Endodermal cell (in vitro differentiated cells): ENCODE data around the gene IPO11. TPM values are rescaled to one million over a fixed set of nuclear protein-coding genes. Genes with fewer than 3 reads are reported as not detected.

Source experiments
- DNase-seq: peaks from one replicate; pipeline ENCODE4 v3.0.0-alpha.2; 2017
- H3K27ac ChIP-seq: 2 replicates; pipeline ENCODE4 v1.5.1; 2013; ENCODE audit warnings: mild to moderate bottlenecking, low read depth, low read length, moderate library complexity
- H3K27me3 ChIP-seq: 2 replicates; pipeline ENCODE4 v1.6.1; 2013; ENCODE audit warnings: mild to moderate bottlenecking, low read length, moderate library complexity; ENCODE audit not compliant: insufficient read depth, control insufficient read depth, poor library complexity, severe bottlenecking
- H3K36me3 ChIP-seq: 2 replicates; pipeline ENCODE4 v1.7.0; 2013; ENCODE audit warnings: mild to moderate bottlenecking, low read length, moderate library complexity; ENCODE audit not compliant: control insufficient read depth, insufficient read depth
- H3K4me1 ChIP-seq: one replicate; pipeline ENCODE4 v1.7.0; 2013; ENCODE audit warnings: low read length; ENCODE audit not compliant: control insufficient read depth, insufficient read depth
- H3K4me3 ChIP-seq: 2 replicates; pipeline ENCODE4 v1.5.1; 2013; ENCODE audit warnings: mild to moderate bottlenecking, low read length, moderate library complexity
- H3K9ac ChIP-seq: 2 replicates; pipeline ENCODE4 v1.6.1; 2013; ENCODE audit warnings: mild to moderate bottlenecking, low read length, moderate library complexity; ENCODE audit not compliant: poor library complexity, severe bottlenecking; ENCODE audit errors: extremely low read depth
- H3K9me3 ChIP-seq: 2 replicates; pipeline ENCODE4 v1.6.1; 2013; ENCODE audit warnings: mild to moderate bottlenecking, low read length, moderate library complexity; ENCODE audit not compliant: control insufficient read depth
- H3K27ac Mint-ChIP-seq: 2 replicates; pipeline ENCODE4 v1.8.0; 2020; ENCODE audit warnings: mixed read lengths
- H3K27me3 Mint-ChIP-seq: 2 replicates; pipeline ENCODE4 v1.8.0; 2021; ENCODE audit warnings: mild to moderate bottlenecking, mixed read lengths; ENCODE audit not compliant: insufficient read depth
- H3K36me3 Mint-ChIP-seq: 2 replicates; pipeline ENCODE4 v1.8.0; 2020; ENCODE audit warnings: low read depth, mixed read lengths
- H3K4me1 Mint-ChIP-seq: 2 replicates; pipeline ENCODE4 v1.8.0; 2020; ENCODE audit warnings: mixed read lengths
- H3K4me3 Mint-ChIP-seq: 2 replicates; pipeline ENCODE4 v1.8.0; 2020; ENCODE audit warnings: mild to moderate bottlenecking, moderate library complexity, mixed read lengths
- H3K9me3 Mint-ChIP-seq: 2 replicates; pipeline ENCODE4 v1.8.0; 2020; ENCODE audit warnings: mild to moderate bottlenecking, mixed read lengths
- WGBS, 2 experiments: methylation state at CpG; one replicate each; pipeline versions ENCODE4 v1.1.5 to v1.1.7; 2013; ENCODE audit warnings: missing lambda C conversion rate in 2 of 2, mixed read lengths in 1 of 2; ENCODE audit not compliant: insufficient coverage in 1 of 2, insufficient read length in 1 of 2; 5-methylcytosine and 5-hydroxymethylcytosine counted together
- total RNA-seq, 2 donors: library from RNA; stranded (reverse); fragmentation: NEBNext Ultra II Directional in 1 of 2; extraction: Animal tissue kit (Norgen Biotek cat#: 25700) in 1 of 2; gene quantifications; 2 replicates in 1 of 2; 3 replicates in 1 of 2; pipeline ENCODE4 v1.2.1, GENCODE V29; 2021
- TF ChIP-seq, protein P1 (sequence below): fragments of 200-600 bp; sonication (generic); conservative IDR thresholded peaks from 2 replicates; pipeline ENCODE4 v1.5.0; 2021; ENCODE audit warnings: antibody characterized with exemption, mild to moderate bottlenecking

IPO11 gene
- total RNA-seq, 2 donors from 2014 or later: 51.6 to 55.8 TPM

DNA sequence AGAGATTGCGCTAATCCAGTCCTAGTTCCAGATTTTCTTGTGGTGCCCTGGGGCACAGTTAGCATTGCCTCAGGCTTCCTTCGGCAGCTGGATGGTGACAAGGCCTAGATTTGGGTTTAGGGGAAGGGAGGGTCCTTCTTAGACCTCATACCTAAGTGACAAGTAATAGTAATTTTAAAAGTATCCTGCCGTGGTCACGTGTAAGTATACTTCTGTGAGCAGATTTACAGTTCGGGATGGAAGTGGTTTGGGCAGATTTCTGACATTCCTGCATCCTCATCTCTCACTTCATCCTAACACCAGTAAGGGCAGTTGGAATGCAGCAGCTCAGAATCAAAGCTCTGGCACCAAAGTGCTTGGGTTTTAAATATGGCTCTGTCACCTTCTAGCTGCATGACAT is 237.6 kb downstream of the IPO11 start:
- H3K27ac ChIP-seq: no peak overlapping the region
- peaks cover 7% of the 10 kb centered on the region for H3K9me3 ChIP-seq
- Mint-ChIP-seq H3K4me1 (peaks cover 14% of the 10 kb centered on the region), H3K4me3 (no peak overlapping the region), H3K9me3 (peaks cover 4% of the 10 kb centered on the region), H3K27ac (peak overlapping the region; percentile 70), H3K27me3 (no peaks in the 10 kb centered on the region), H3K36me3 (peaks cover 2% of the 10 kb centered on the region)
- peak; percentile 71 for DNase-seq
- no peak overlapping the region for H3K4me3 ChIP-seq
- H3K9ac ChIP-seq: no peak overlapping the region
- TF ChIP-seq, protein P1, sequence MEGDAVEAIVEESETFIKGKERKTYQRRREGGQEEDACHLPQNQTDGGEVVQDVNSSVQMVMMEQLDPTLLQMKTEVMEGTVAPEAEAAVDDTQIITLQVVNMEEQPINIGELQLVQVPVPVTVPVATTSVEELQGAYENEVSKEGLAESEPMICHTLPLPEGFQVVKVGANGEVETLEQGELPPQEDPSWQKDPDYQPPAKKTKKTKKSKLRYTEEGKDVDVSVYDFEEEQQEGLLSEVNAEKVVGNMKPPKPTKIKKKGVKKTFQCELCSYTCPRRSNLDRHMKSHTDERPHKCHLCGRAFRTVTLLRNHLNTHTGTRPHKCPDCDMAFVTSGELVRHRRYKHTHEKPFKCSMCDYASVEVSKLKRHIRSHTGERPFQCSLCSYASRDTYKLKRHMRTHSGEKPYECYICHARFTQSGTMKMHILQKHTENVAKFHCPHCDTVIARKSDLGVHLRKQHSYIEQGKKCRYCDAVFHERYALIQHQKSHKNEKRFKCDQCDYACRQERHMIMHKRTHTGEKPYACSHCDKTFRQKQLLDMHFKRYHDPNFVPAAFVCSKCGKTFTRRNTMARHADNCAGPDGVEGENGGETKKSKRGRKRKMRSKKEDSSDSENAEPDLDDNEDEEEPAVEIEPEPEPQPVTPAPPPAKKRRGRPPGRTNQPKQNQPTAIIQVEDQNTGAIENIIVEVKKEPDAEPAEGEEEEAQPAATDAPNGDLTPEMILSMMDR: no peak
- 92 to 96% methylated on average over 4 to 5 of the region's 5 CpGs for WGBS, 2 experiments
- no peaks in the 10 kb centered on the region for H3K4me1 ChIP-seq
- H3K27me3 ChIP-seq: no peaks in the 10 kb centered on the region
- H3K36me3 ChIP-seq: no peaks in the 10 kb centered on the region

DNA sequence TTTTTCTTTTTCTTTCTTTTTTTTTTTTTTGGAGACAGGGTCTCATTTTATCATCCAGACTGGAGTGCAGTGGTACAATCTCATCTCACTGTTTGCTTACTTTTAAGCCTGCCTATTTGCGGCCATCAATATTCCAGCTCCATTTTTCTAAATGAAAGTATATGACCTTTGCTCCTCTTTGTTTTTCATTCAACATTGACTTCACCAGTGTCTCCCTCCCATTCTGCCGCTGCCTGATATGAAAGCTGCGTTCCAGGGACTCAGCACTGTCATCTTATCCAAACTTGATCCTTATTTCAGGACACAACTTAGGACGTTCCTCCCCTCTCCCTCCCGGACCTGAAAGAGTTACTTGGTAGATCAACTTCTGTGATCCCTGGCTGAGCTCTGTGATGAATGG is 239.7 kb downstream of the IPO11 start:
- Mint-ChIP-seq H3K36me3 (peaks cover 5% of the 10 kb centered on the region), H3K9me3 (peaks cover 21% of the 10 kb centered on the region), H3K27me3 (no peaks in the 10 kb centered on the region), H3K4me3 (no peak overlapping the region), H3K4me1 (peaks cover 14% of the 10 kb centered on the region), H3K27ac (no peak overlapping the region)
- H3K4me1 ChIP-seq: no peaks in the 10 kb centered on the region
- WGBS, 2 experiments: 92 to 93% methylated on average over 4 to 5 of the region's 5 CpGs
- no peak for DNase-seq
- no peaks in the 10 kb centered on the region for H3K36me3 ChIP-seq
- H3K4me3 ChIP-seq: no peak overlapping the region
- H3K27me3 ChIP-seq: no peaks in the 10 kb centered on the region
- no peak overlapping the region for H3K27ac ChIP-seq
- H3K9me3 ChIP-seq: peaks cover 15% of the 10 kb centered on the region
- no peak overlapping the region for H3K9ac ChIP-seq
- TF ChIP-seq, protein P1: no peak

DNA sequence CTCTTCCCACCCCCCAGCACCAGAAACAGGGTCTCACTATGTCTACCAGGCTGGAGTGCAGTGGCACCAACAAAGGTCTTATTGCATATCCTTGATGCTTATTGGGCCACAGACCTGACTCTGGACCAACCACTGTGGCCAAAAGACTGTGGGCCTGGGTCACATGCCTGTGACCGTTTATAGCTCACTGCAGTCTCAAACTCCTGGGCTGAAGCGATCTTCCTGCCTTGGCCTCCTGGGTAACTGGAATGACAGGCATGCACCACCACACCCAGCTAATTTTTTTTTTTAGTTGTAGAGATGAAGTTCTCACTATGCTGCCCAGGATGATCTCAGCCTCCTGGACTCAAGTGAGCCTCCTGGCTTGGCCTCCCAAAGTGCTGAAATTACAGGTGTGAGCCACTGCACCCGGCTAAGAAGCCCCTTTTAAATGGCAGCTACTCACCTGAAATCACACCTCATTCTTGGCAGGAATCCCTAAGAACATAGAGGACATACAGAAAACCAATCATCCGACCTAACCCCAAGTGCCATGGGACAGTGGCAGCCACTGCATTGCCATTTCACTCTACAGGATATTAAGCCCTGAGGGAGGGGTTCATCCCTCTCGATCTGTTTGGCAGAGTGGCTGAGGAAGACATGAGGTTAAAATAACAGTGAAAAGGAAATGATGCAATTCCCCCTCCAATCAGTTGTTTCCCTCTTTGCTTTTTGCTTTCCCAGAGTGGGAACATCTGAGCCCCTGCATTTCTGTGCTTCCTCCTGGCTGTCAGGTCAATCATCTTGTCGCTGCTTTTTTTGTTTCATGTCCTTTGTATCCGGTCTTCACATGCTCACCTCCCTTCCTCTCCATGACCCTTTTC is 240.7 kb downstream of the IPO11 start:
- Histone ChIP-seq H3K4me1 (no peaks in the 10 kb centered on the region), H3K36me3 (no peaks in the 10 kb centered on the region), H3K27me3 (no peaks in the 10 kb centered on the region), H3K9ac (no peak overlapping the region), H3K27ac (no peak overlapping the region), H3K4me3 (no peak overlapping the region), H3K9me3 (peaks cover 15% of the 10 kb centered on the region)
- no peak overlapping the region for H3K27ac Mint-ChIP-seq
- peaks cover 14% of the 10 kb centered on the region for H3K4me1 Mint-ChIP-seq
- TF ChIP-seq, protein P1: no peak
- H3K4me3 Mint-ChIP-seq: no peak overlapping the region
- peaks cover 5% of the 10 kb centered on the region for H3K36me3 Mint-ChIP-seq
- DNase-seq: no peak
- H3K9me3 Mint-ChIP-seq: peaks cover 30% of the 10 kb centered on the region
- no peaks in the 10 kb centered on the region for H3K27me3 Mint-ChIP-seq
- 89 to 90% methylated on average over 6 to 7 of the region's 7 CpGs for WGBS, 2 experiments
